T-helper 2 cell (primary cell): ENCODE results near the gene PEX7.
"Not testable (repeated sequence)": the region's sequence is repeated elsewhere in the genome, so short reads cannot be mapped to it uniquely, and the experiment has no call there.

Experiments
- DNase-seq, 5 experiments: peaks; one replicate each; pipeline versions ENCODE4 v3.0.0 to v3.0.0-alpha.2; 2012 to 2022

Gene PEX7

GRCh38 chr6:136840276-136841001 lies 18.0 kb downstream of the PEX7 start:
- DNase-seq: no peak

GRCh38 chr6:136843210-136843609 lies 20.8 kb downstream of the PEX7 start:
- no peak for DNase-seq

- peak in 2 of 5 experiments; percentile 12 to 65 for DNase-seq
Measured at GRCh38 chr6:136846046-136846445, 23.7 kb downstream of the PEX7 start.

GRCh38 chr6:136846477-136846876 lies 24.1 kb downstream of the PEX7 start:
- not testable (repeated sequence) for DNase-seq

GRCh38 chr6:136849979-136850563 lies 27.7 kb downstream of the PEX7 start:
- peak in 1 of 5 experiments; percentile 5 for DNase-seq

- no peak for DNase-seq
Measured at GRCh38 chr6:136859430-136859829, 37.0 kb downstream of the PEX7 start.

DNA sequence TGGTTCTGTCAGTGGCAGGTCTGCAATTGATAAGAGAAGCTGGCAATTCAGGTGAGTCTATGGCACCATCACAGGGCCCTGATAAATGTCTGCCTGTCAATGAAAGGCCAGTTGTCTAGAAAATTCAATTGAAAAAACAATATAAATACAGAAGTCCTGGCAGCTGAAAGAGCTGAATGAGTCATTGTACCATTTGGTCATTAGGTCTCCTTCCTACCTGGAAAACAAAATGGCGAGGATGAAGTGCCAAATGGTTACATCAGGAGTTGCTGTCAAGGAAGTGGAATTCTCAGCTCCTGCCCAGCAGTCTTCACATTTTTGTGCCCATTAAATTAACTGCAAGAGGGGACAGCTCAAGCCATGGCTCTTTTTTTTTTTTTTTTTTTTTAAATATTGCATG lies 37.7 kb downstream of the PEX7 start:
- no peak for DNase-seq

DNA sequence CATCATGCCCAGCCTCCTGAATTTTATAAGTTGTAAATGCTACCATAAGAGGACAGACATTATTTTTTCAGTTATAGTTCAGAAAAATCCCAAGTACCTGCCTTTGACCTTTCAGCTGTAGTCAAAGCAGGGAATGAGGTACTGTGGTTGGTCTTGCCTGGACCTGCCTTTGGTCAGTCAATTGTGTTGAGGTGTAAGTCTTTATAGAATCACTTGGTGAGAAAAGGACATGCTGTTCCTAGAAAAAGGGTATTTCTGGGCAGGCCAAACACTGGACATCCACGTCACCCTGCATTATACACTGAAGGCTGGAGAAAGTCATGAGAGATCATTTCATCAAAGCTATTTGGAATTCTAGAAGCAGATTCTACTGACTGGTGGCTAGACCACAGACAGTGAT lies 40.3 kb downstream of the PEX7 start:
- DNase-seq: no peak

- no peak for DNase-seq
Measured at GRCh38 chr6:136863752-136864151, 41.4 kb downstream of the PEX7 start.

DNA sequence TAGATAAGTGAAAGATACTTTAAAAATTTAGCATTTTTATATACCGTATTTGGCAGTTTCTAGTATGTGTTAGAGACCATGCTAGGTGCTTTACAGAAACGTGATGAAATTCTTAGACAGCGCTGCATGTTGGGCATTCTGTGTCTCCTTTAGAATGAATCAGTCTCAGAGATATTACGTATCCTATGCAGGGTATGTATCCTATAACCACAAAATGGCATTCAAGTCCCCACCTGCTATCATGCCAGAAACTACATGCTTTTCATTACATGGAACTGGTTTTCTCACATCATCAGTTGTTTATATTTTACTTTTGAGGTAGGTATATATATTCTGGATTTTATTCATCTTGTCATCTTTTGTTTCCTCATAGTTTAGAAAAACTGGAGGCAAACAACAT lies 42.3 kb downstream of the PEX7 start:
- DNase-seq: no peak

GRCh38 chr6:136866872-136867416 lies 44.6 kb downstream of the PEX7 start:
- no peak for DNase-seq

GRCh38 chr6:136869451-136869850 lies 47.1 kb downstream of the PEX7 start:
- no peak for DNase-seq

- DNase-seq: peak in 1 of 5 experiments; percentile 18
Measured at GRCh38 chr6:136873748-136874147, 51.4 kb downstream of the PEX7 start.

GRCh38 chr6:136876469-136876868 lies 54.1 kb downstream of the PEX7 start:
- not testable (repeated sequence) for DNase-seq

GRCh38 chr6:136880748-136881460 lies 58.5 kb downstream of the PEX7 start:
- no peak for DNase-seq

DNA sequence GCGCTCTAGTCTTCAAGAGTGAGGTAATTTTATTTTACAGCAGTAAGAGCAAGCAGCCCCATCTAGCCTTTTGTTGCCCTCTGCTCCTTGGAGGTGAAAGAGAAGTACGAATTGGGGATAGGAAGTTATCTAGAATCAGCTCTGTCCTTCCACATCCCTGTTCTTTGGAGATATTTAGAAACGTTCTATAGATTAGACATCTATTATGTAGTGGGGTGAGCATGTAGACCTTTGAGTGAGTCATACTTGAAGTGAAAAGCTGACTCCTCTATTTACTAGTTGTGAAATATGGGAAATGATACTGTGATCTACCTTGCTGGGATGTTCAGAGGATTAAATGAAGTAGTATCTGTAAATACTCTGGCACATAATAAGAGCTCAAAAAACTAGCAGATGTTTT lies 63.7 kb downstream of the PEX7 start:
- no peak for DNase-seq

DNA sequence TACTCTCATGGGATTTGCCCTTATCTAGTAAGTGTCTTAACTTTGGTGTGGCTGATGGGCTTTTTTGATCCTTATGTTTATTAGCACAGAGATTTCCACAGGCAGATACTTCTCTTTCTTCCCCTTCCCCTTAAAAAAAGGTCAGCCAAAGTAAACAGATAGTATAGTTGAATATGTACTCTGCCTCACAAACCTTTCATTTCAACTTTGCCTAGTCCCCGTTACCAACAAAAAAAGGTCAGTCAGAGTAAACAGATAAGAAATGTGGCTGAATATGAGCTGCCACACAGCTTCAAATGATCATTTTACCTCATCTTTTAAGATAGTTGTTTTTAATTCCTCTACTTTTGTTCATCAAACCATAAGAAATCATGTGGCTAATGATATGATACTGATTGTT lies 65.6 kb downstream of the PEX7 start:
- no peak for DNase-seq

DNA sequence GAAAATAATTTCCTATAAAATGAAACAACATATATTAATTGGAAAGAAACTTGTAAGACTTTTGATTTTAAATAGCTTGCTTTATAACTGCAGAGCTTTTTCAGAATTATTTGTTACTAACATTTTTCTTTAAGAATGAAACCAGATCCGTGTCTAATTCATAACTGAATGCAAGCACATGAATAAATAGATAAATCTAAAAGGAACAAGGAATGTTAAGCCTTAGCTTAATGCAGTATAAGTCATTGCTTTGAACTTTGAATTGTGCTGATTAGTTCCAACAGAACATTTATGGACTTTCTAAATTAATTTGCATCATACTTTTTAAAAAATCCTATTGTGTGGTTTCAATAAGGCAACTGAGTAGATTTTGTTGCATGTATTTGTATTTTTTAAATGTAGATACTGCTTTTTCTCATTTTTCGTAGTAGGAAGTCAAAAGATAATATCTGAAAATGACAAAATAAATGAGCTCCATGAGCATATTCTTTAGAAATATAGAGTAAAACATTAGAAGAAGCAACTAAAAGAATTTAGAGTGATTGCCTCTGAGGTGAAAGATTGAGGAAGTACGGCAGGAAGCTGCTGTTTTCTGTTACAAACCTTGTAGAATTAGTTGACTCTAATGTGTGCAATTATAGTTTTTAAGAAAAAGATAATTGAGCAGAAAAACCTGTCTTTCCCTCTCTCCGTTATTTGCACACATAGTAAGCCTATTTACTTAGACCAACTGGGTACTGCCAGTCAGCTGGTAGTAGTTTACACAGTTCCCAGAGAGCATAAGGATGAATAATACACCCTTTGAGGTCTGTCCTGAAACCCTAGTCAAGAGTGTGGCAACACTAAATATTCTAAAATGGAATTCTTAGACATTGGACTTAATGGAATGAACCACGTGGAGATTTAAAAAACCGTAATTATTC lies 67.1 kb downstream of the PEX7 start:
- DNase-seq: no peak

DNA sequence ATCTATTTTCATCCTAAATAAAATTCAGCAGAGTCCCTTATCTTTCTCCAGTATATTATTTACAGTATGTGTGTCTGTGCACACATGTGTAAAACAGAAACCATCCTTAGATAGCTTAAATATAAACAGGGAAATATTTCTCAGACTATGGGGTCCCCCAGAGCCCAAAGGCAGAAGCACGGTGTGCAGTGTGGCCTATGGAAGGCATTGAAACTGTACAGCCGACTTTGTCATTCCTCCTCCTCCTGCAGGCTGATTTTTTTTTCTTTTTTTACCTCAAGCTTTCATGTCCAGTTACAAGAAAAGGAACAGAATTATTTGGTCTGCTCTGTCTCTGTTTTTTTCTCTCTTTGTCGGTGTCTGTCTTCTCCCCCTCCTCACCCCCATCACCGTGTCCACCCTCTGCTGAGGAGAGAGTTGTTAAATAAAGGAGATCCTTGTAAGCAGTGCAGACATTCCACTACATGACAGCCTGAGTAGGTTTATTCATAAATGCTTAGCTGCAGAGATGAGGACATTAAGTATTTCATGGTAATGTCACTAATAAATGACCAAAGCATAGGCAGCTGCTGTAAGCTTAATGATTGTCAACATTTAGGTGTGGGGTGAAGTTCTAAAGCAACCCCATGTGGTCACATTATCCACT lies 67.9 kb downstream of the PEX7 start:
- no peak for DNase-seq

- DNase-seq: peak in 1 of 5 experiments; percentile 26
Measured at GRCh38 chr6:136890986-136891385, 68.6 kb downstream of the PEX7 start.

DNA sequence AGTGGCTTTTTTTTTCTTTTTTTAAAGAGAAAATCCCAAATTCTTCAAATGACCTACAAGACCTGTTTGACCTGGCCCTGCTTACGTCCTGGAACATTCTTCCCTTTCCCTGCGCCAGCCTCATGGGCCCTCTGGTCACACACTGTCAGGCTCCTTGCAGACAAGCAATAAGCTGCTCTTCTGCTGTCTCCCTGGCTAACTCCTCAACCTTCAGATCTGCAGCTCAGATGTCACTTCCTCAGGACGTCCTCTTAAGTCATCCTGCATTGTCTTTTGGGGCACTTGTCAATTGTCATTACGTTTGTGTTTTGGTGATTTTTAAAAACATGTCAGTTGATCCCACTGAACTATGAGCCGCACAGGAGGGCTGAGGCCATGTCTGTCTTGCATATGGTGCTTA lies 70.8 kb downstream of the PEX7 start:
- DNase-seq: peak in 1 of 5 experiments; percentile 4

DNA sequence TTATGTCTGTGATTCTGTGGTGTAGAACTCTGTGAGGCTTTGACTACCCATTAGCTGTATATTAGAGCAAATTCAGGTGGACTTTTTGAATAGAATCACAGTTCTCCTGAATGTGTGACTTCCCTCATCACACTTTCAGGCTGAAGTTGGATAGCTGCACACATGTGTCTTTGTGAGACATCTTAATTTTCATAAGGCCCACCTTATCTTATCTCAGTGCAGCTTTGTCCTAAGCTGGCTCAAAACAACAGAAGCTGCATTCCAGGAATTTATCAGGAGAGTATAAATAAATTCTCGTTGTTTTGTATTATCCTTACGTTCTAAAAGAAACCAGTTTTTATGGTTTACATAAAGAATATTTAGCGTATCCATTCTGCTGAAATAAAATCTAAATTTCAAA lies 73.5 kb downstream of the PEX7 start:
- no peak for DNase-seq
